Right lobe of liver (tissue), 4 donors: Measurements from ENCODE around the gene MAP4K1.

Experiments
- CTCF ChIP-seq, 4 donors: fragments of 200-600 bp in 3 of 4; fragments of 450-650 bp in 1 of 4; IDR thresholded peaks; one replicate each; pipeline versions ENCODE4 v1.5.1 to v1.8.0; 2016 to 2022; ENCODE audit warnings: antibody characterized with exemption in 4 of 4, mild to moderate bottlenecking in 2 of 4
- POLR2A ChIP-seq: fragments of 450-650 bp; IDR thresholded peaks from one replicate; pipeline ENCODE4 v1.6.1; 2017; ENCODE audit warnings: antibody characterized with exemption, mild to moderate bottlenecking
- donor health status: DM: no; HTN: no; CAD: no.
- donor health status: DM: no; HTN: no; CAD: no.
- donor health status: DM: no; HTN: yes; CAD: no.

GRCh38 chr19:38647368-38647965 lies 29.7 kb upstream of the MAP4K1 start, which contains the start of gene ACTN4:
- TF ChIP-seq CTCF (IDR thresholded peaks at IDR 0.05), result no peak
- TF ChIP-seq POLR2A, result peak; percentile 100
